Muscle of back (tissue), 11 donors: ENCODE results near the gene SPSB3. TPM values are rescaled to one million over a fixed set of nuclear protein-coding genes. Genes with fewer than 3 reads are reported as not detected.
A peak's percentile ranks its signal among the peaks of the same experiment; 100 is the strongest.

Experiments
- DNase-seq, 3 donors: peaks; one replicate each; pipeline versions ENCODE4 v3.0.0 to v3.0.0-alpha.2; 2013
- polyA plus RNA-seq, 10 donors: library from polyadenylated mRNA; unstranded; fragments of 120-200 nt; gene quantifications; one replicate each; pipeline ENCODE4 v1.2.1, GENCODE V29; 2013; ENCODE audit not compliant: insufficient read length in 10 of 10

SPSB3 gene
- polyA plus RNA-seq, 10 donors, result 15.3 to 24.8 (median 22.5) TPM

DNA sequence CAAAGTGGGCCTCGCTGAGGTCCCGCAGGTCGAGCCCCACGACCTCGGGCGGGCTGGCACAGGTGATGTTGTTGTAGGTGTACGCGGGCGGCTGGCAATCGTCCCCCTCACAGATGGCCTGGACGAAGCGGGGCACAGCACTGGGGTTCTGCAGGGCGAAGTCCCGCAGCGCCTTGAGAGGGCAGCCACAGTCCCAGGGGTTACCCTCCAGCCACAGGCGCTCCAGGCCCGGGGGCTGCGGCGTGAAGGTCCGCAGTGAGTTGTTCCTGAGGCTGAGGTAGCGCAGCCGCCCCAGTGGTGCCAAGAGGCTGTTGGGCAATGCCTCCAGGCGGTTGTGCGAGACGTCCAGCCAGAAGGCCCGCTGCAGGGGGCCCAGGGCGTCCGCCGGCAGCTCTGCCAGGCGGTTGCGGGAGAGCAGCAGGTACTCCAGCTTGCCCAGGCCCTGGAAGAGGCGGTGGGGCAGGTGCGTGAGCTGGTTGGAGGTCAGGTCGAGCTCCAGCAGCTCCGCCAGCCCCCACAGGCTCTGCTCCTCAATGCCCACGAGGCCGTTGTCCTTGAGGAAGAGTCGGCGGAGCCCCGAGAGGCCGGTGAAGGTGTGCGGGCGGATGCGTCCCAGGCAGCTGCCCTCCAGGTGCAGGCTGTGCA lies 8.4 kb upstream of the SPSB3 start:
- DNase-seq, result no peak

DNA sequence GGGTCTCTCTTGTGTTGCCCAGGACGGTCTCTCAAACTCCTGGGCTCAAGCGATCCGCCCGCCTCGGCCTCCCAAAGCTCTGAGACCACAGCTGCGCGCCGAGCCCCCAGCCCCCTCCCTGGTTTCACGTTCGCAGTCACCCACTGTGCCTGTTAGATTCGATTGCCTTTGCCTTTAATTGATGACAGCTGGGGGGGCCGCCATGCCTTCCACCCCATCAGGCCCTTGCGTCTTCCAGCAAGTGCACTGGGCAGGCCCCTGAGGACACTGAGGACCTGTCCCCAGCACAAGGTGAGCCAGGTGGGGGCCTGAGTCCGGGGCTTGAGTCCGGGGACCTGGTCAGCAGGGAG lies 7.9 kb upstream of the SPSB3 start:
- DNase-seq, result no peak

DNA sequence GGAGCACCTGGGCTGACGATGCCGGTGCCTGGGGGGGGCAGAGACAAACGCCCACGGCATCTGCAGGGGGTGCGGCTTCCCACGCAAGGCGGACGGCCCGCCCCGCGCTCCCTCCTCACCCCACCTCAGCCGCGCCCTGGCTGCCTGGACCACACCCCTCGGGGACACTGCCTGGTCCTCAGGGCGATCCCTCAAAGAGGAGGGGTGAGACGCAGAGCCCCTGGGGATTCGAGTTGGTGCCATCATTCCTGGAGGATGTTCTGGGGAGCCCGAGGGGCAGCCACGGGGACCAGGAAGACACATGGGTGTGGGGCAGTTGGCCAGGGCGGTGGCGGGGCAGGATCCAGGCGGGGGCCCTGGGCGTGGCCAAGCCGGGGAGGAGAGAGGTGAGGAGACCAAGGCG lies 7.3 kb upstream of the SPSB3 start:
- no peak for DNase-seq

DNA sequence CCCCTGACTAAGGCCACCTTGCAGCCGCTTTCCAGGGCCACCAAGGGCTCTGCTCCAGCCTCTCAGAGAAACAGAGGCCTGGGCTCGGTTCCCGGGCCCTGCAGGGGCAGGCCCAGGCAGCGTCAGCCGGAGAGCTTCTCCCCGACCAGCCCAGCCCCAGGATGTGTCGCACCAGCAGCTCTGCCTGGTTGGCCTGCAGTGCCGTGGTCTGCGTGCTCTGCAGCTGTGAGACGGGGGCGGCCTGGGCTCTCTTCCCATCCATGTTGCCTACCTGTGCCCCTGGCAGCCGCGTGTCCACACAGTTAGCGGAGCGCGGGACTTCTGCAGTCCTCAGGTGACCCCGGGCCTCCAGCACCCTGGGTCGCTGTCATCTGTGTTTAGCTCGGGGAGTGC lies 6.3 kb upstream of the SPSB3 start:
- peak in 1 of 3 donors; percentile 27 for DNase-seq

DNA sequence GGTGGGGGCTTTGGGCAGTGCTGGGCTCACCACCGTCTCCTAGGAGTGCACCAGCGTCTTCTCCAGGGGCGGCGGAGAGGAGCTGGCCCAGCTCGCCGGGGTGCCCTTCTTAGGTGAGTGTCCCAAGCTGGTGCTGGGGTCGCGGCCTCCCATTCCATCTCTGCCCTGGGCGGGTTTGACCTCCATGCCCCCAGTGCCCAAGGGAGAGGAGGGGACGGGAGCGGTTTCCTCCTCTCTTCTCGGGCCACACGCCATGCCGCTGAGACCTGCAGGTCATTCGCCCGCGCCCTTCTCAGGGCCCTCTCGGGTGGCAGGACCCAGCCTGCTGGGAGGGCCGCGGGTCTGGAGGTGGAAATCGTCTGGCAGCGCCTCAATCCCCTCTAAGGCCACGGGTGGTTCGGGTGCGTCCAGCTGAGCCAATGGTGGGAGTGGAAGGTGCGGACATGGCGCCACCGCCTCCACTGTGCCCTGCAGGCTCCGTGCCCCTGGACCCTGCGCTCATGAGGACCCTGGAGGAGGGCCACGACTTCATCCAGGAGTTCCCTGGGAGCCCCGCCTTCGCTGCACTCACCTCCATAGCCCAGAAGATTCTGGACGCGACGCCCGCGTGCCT lies 5.8 kb upstream of the SPSB3 start:
- DNase-seq, result no peak

DNA sequence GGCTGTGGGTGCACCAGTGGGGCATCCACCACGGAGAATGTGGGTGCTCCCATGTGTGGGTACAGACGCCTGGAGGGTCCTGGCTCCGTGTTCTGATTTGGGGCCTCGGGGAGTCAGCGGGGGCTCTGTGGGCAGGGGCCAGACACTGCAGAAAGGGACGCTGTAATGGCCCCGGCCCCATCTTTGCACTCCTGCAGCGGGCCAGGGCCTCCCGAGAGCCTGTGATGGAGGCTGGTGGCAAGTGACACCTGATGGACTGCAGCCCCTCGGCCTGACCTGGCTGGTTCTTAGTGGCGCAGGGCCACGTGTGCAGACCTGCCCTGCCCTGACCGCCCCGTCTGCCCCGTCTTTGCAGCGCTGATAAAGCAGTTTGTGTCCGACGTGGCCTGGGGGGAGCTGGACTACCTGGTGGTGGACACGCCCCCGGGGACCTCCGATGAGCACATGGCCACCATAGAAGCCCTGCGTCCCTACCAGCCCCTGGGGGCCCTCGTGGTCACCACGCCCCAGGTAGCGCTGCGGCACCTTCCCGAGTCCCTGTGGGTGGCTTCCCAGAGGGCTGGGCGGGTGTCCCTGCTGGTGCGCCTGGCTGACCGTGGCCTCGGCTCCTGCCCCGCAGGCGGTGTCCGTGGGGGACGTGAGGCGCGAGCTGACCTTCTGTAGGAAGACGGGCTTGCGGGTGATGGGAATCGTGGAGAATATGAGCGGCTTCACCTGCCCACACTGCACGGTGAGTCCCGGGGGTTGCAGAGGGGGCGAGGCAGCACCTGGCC lies 5.1 kb upstream of the SPSB3 start:
- peak in 1 of 3 donors; percentile 2 for DNase-seq

DNA sequence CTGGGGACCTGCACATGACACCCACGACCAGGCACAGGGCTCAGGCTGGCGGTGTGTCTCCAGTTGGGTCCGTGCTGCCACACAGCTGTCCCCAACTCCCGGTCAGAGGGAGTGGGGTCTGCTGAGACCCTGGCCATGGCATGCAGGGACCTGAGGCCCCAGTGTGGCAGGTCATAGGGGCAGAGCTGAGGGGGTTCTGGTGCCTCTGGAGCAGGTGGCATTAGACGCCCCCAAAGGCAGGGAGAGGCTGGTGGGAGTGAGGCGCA lies 4.6 kb upstream of the SPSB3 start:
- no peak for DNase-seq

DNA sequence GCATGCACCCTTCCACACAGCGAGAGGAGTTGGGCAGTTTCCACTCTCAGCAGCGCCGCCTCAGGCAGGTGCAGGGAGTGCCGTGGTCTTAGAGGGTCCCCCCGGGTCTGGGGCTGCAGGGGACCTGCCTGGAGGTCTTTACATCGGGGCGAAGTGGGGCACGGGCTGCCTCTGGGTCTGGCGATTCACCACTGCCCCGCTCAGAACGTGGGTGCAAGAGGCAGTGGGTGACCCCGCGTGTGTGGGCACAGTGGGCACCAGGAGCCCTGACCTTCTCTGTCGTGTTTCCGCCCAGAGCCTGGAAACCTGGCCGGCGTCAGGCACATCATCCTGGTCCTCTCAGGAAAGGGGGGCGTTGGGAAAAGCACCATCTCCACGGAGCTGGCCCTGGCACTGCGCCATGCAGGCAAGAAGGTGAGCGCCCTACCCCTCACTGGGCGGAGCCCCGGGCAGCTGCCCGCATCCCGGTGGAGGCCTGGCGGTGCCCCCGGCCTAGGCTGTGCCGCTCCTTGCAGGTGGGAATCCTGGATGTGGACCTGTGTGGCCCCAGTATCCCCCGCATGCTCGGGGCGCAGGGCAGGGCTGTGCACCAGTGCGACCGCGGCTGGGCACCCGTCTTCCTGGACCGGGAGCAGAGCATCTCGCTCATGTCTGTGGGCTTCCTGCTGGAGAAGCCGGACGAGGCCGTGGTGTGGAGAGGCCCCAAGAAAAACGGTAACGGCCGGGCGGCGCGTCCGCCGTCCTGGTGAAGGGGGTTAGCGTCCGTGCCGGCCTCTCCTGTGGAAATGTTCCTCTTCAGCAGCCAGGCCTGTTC lies 4.1 kb upstream of the SPSB3 start:
- peak in 1 of 3 donors; percentile 0 for DNase-seq

DNA sequence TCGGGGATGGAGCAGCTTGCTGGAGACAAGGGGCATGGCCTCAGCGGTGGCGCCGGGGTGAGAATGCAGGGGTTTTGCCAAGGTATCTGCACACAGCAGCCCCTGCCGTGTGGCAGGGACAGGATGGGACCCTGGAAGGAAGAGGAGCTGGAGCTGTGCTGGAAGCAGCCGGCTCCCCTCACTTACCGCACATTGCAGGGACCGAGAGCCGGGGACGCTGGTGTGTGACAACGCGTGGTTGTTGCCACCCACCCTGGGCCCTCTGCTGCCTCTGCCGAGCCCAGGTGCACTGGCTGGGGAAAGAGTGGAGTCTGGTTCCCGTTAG lies 3.4 kb upstream of the SPSB3 start:
- no peak for DNase-seq

DNA sequence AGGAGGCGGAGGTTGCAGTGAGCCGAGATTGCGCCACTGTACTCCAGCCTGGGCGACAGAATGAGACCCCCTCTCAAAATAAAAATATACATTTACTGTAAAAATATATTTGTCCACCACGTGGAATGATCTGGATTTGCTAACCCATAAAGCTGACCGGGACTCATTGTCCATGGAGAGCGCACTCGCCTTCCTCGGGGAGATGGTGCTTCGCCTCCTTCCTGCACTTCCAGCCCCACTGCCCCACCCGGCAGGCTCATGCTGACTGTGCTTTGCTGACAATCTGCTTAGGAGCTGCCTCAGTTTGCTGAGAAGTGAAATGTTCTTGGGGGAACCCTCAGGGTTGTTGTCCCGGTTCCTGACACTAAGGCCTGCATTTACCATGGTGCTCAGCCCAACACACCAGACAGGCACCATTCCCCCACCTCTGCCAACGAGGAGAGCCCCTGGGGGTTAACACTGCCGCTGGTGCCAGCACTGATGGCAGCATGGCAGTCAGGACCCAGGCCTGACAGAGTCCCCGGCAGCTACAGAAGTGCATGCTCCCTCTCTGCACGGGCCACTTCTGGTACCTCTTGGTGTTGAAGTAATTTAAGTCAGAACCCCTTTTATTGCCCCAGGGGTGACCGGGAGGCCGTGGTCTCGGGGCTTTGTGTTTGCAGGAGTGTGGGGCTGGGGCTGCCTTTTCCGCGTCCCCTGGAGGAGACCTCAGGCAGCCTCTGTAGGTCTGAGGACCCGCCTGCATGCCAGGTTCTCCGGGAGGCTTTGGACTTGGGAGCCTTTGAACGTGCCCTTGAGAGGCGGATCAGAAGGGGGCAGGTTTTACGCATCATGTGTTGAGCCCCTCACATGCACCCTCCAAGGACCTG lies 2.8 kb upstream of the SPSB3 start:
- DNase-seq, result peak in 1 of 3 donors; percentile 0

DNA sequence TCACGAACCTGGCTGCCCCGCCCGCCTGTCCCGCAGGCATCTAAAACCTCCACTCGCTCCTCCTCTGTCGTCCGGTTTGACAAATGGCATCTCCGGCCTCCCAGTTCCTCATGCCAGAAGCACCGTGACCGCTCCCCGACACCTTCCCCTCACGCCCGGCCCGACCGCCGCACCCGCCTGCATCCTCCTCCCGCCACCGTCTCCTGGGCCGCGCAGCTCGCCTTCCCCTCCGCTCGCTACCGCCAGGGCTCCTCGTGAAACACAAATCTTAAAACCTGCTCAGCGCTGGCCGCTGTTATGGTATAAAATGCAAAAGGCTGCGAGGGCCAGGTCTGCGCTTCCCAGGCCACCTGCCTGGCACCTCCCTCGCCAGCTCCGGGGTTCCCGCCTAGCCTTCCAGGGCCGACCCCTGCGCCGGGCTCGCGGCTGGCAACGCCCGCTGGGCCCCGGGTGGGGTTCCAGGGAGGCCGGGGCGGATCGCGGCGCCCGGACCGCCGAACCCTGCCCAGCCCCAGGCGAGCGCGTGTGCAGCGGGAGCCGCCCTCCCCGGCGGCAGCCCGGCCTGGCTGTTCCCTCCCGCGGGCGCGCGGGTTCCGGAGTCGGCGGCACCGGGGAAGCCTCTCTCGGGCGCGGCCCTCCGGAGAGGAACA lies 488 bp downstream of the SPSB3 start:
- DNase-seq, result peak in 1 of 3 donors; percentile 52

DNA sequence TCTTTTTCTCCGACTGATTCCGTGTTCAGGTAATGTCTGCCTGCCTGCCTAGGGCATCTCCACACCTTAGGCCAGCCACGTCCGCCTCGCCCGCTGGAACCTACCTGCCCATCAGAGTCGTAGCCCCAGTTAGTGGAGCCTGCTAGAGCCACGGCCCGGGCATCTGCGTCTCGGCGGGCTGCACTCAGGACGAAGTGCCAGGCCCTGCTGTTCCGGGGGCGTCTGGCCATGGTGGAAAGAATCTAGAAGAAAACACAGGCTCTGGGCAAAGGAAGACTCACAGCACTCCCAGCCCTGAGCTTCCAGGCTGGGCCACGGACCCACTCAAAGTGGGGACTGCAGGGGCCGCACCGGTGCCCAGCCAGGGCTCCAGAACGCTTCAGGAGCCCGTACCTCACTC lies 1.1 kb downstream of the SPSB3 start:
- DNase-seq, result no peak

DNA sequence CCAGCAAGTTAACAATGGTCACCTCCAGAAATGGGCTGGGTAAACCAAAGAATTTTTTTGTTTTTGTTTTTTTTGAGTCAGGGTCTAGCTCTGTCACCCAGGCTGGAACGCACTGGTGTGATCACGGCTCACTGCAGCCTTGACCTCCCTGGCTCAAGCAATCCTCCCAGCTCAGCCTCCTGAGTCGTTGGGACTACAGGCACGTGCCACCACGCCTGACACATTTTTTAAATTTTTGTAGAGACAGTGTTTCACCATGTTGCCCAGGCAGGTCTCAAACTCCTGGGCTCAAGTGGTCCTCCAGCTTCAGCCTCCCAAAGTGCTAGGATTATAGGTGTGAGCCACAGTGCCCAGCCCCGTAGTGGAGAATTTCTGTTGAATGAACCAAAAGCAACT lies 1.7 kb downstream of the SPSB3 start:
- DNase-seq, result no peak

DNA sequence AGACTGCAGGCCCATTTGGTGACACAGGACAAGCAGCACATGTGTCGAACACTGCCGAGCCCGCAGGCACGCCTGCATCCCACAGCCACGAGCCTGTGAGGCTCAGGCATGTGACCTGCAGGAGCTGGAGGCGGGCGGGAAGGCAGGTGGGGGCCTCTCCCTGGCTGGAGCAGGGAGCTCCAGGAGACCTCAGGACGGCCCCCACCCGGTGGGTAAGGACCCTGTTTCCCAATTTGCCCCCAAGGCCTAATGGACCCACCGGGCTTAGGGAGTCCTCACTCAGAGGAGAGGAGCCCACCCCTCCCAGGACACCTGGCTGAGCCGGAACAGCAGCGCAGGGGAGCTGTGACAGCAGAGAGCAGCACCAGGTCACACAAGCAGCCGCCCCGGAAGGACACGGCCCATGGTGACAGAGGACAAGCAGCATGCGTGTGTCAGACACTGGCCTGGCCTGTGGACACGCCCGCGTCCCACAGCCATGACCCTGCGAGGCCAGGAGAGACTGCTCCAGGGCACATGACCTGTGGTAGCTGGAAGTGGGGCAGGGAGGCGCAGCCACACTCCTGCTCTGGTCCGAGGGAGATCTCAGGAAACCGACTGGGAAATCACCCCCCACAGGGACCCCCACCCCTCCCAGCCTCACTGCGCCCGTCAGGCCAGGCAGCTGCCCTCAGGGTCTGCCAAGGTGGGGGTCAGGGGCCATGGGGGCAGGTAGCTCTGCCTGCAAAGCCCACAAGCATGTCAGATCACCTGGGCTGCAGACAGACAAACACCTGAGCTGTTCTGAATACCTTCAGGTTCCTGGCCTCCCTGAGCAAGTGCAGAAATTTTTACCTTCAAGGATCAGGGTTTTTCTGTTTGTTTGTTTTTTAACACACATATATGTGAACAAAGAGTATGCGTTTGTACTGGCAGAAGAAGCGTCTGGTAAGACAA lies 2.4 kb downstream of the SPSB3 start:
- DNase-seq, result no peak

DNA sequence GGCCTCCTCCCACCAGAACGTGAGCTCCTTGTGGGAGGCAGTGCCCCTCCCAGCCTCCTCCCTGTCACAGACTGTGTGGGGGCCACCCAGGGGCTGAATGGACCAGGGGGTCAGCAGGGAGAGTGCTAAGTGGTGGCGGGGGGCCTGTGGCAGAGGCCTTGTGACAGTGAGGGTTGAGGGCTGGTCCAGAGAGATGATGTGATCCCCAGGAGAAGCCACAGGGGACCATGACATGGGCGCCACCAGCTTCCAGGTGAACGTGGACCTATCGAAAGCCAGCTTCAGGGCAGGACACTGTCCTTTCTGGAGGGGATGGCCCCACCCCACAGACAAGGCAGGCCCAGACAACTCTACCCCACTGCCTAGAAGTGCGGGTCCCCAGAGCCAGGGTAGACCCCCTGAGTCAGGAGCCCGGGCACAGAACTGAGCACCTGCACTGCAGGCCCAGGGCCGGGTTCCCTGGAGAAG lies 3.1 kb downstream of the SPSB3 start:
- no peak for DNase-seq

DNA sequence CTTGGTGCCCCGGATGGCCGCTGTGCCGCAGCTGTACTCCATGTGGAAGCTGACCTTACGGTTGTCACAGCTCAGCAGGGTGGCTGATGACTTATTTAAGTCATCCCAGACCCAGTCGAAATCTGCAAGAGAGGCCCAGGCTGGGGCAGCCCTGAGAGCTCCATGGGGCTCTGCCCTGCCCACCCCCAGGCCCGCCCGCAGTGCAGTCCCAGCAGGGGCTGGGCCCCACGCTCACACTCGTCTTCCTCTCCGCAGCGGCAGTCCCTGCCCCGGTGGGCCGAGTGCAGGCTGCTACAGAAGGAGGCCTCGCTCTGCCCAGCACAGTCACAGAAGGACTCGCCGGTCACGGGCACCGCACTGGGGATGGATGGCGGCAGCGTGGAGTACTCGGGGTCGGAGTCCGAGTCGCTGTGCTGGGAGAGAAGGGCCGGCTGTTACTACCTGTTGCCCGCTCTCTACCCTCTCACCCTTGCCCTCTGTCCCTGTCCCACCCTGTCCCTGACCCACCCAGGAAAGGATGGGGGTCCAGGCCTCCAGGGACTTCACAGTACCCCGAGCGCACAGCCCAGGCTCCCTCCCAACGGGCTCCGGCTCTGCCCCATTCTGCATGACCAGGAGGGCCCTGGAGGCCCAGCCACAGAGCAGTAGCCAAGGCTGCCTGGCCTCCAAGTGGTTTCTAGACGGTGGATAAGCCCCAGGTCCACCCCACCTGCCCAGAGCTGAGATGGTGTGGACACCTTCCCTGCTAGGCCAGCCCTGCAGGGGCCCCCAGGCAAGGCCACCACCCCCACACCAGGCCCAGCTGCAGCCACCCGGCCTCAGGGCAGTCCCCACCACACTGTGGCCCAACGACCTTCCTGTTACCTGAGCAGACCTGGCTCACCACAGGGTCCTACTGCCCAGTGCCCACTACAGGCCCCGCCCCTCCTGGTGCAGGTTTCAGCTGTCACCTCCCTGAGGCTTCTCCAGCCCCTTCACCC lies 3.9 kb downstream of the SPSB3 start:
- DNase-seq, result no peak

DNA sequence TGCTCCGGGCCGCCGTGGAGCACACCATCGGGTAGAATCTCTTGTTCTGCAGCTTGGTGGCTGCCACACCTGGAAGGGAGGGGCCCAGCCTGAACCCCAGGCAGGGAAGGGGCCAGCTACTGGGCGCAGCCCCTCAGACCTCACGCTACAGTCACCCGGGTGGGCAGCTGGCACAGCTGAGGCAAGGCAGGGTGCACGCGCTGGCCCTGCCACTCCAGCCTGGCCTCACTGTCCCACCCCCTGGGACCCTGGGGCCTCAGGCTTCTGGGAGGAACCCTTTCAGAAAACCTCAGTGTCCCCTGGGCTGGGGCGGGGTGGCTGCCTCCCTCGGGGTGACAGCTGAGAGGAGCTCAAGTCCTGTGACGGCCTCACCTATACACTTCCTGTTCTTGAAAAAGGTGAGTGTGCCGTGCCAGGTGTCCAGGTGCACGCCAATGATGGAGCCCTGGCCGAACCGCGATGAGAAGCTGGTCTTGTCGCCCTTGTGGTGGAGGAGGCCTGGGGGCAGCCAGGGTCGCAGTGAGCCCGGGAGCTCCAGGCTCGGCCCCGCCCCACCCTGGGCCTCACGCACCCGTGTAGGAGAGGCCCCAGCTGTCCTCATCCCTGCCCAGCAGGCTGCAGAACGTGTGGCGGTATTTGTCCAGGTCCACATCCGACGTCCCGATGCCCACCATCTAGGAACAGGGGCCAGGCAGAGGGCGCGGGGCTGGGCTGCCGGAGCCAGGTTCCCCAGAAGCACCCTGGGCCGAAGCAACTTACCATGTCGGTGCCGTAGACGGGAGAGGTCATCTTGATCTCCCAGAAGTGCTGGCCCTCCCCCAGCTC lies 4.8 kb downstream of the SPSB3 start:
- no peak for DNase-seq

DNA sequence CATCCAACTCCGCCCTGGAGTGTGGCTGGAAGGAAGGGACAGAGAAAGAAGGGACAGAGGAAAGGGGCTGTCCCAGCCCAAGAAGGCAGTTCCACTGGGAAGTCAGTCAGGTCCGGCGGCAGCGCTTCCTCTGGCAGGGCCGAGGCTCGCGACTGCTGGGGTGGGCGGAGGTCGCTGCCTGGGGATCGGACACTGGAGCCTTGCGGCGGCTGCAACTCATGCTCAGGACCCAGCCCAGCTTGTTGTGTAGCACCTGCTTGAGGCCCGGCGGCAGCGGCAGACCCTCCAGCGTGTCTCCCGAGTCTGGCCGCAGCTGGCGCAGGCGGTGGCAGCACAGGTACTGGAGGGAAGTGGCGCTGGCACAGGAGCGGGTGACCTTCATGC lies 5.4 kb downstream of the SPSB3 start:
- DNase-seq, result no peak
